ENCODE data around the gene ADAMTS17.

GRCh38 chr15:99992611-99993231, 349.1 kb downstream of the ADAMTS17 start:
- TF ChIP-seq CTCF (IDR thresholded peaks at IDR 0.05; ENCODE audit: low read depth, low read length, poor library complexity, severe bottlenecking) (no peak), EZH2phosphoT487 (IDR thresholded peaks at IDR 0.05; ENCODE audit: borderline replicate concordance, low read length) (no peak)

All from DOHH2 (cell line).